Spinal cord (tissue), 10 donors: Measurements from ENCODE around the gene PROC. TPM values are rescaled to one million over a fixed set of nuclear protein-coding genes. Genes with fewer than 3 reads are reported as not detected.

Experiments
- DNase-seq, 6 donors: peaks; one replicate each; pipeline versions ENCODE4 v3.0.0 to v3.0.0-alpha.2; 2013 to 2015; ENCODE audit warnings: low spot score in 6 of 6, low read depth in 4 of 6
- H3K27ac ChIP-seq: one replicate; pipeline ENCODE4 v1.5.1; 2013; ENCODE audit warnings: low read depth, low read length, control low read depth
- H3K27me3 ChIP-seq: one replicate; pipeline ENCODE4 v1.6.1; 2013; ENCODE audit warnings: low read length; ENCODE audit not compliant: control insufficient read depth, insufficient read depth
- H3K36me3 ChIP-seq: one replicate; pipeline ENCODE4 v1.6.1; 2013; ENCODE audit warnings: low read length; ENCODE audit not compliant: control insufficient read depth, insufficient read depth
- H3K4me1 ChIP-seq: one replicate; pipeline ENCODE4 v1.6.1; 2013; ENCODE audit warnings: low read length; ENCODE audit not compliant: control insufficient read depth, insufficient read depth
- H3K4me3 ChIP-seq: one replicate; pipeline ENCODE4 v1.5.1; 2013; ENCODE audit warnings: low read depth, low read length, control low read depth
- H3K9me3 ChIP-seq: one replicate; pipeline ENCODE4 v1.6.1; 2013; ENCODE audit warnings: low read length; ENCODE audit not compliant: control insufficient read depth, insufficient read depth
- WGBS: methylation state at CpG from one replicate; pipeline ENCODE4 v1.1.5; 2013; ENCODE audit warnings: missing lambda C conversion rate; ENCODE audit not compliant: insufficient coverage; 5-methylcytosine and 5-hydroxymethylcytosine counted together
- polyA plus RNA-seq, 2 donors: library from polyadenylated mRNA; unstranded; fragments of 120-200 nt; gene quantifications; one replicate each; pipeline ENCODE4 v1.2.1, GENCODE V29; 2013; ENCODE audit not compliant: insufficient read length in 2 of 2
- total RNA-seq, 2 donors: library from RNA; depleted of rRNA in 1 of 2; stranded (reverse); fragments of 120-200 nt in 1 of 2; fragments of >200 nt in 1 of 2; gene quantifications; one replicate each; pipeline versions ENCODE4 v1.2.3 to v1.2.4, GENCODE V29; 2013 to 2014
- donor health status: healthy.

Gene PROC
- total and polyA plus RNA-seq, 4 donors: 0.99 to 7.0 (median 3.6) TPM

GRCh38 chr2:127419448-127420038 is 1.3 kb downstream of the PROC start:
- peaks cover 28% of the 10 kb centered on the region for H3K4me1 ChIP-seq
- no peak overlapping the region for H3K4me3 ChIP-seq
- H3K27me3 ChIP-seq: peaks cover 46% of the 10 kb centered on the region
- 85% methylated on average over 14 of the region's 15 CpGs for WGBS
- H3K27ac ChIP-seq: no peak overlapping the region
- H3K36me3 ChIP-seq: no peaks in the 10 kb centered on the region
- no peaks in the 10 kb centered on the region for H3K9me3 ChIP-seq
- DNase-seq: no peak

GRCh38 chr2:127420039-127420864 is 2.0 kb downstream of the PROC start:
- H3K4me3 ChIP-seq: no peak overlapping the region
- no peak for DNase-seq
- peaks cover 42% of the 10 kb centered on the region for H3K27me3 ChIP-seq
- H3K36me3 ChIP-seq: no peaks in the 10 kb centered on the region
- H3K4me1 ChIP-seq: peaks cover 24% of the 10 kb centered on the region
- no peak overlapping the region for H3K27ac ChIP-seq
- WGBS: 44% methylated on average over 6 of the region's 8 CpGs
- no peaks in the 10 kb centered on the region for H3K9me3 ChIP-seq

GRCh38 chr2:127421116-127421800 is 3.0 kb downstream of the PROC start:
- peaks cover 2% of the 10 kb centered on the region for H3K36me3 ChIP-seq
- H3K4me1 ChIP-seq: peaks cover 14% of the 10 kb centered on the region
- H3K4me3 ChIP-seq: no peak overlapping the region
- peaks cover 33% of the 10 kb centered on the region for H3K27me3 ChIP-seq
- H3K9me3 ChIP-seq: no peaks in the 10 kb centered on the region
- 85% methylated on average over 11 of the region's 15 CpGs for WGBS
- no peak overlapping the region for H3K27ac ChIP-seq
- DNase-seq: no peak

GRCh38 chr2:127421871-127422558 is 3.8 kb downstream of the PROC start:
- no peak for DNase-seq
- peaks cover 10% of the 10 kb centered on the region for H3K4me1 ChIP-seq
- H3K27me3 ChIP-seq: peaks cover 27% of the 10 kb centered on the region
- H3K4me3 ChIP-seq: no peak overlapping the region
- 58% methylated on average over 13 of the region's 16 CpGs for WGBS
- no peak overlapping the region for H3K27ac ChIP-seq
- no peaks in the 10 kb centered on the region for H3K9me3 ChIP-seq
- H3K36me3 ChIP-seq: peaks cover 2% of the 10 kb centered on the region

- Histone ChIP-seq H3K4me1 (peaks cover 10% of the 10 kb centered on the region), H3K27me3 (peaks cover 25% of the 10 kb centered on the region), H3K4me3 (peak overlapping the region; percentile 1), H3K27ac (no peak overlapping the region), H3K36me3 (peaks cover 5% of the 10 kb centered on the region), H3K9me3 (no peaks in the 10 kb centered on the region)
- 2% methylated on average over 70 of the region's 73 CpGs for WGBS
- DNase-seq: peak in 1 of 6 donors; percentile 16
These were observed 4.6 kb downstream of the PROC start for GRCh38 chr2:127422559-127423477.

GRCh38 chr2:127423478-127423843 is 5.2 kb downstream of the PROC start:
- 1% methylated on average over 28 of the region's 29 CpGs for WGBS
- peaks cover 25% of the 10 kb centered on the region for H3K27me3 ChIP-seq
- DNase-seq: peak in 1 of 6 donors; percentile 15

GRCh38 chr2:127423880-127424279 is 5.7 kb downstream of the PROC start:
- Histone ChIP-seq H3K9me3 (no peaks in the 10 kb centered on the region), H3K4me1 (peaks cover 10% of the 10 kb centered on the region), H3K27ac (no peak overlapping the region), H3K4me3 (no peak overlapping the region), H3K36me3 (peaks cover 10% of the 10 kb centered on the region), H3K27me3 (peaks cover 25% of the 10 kb centered on the region)
- DNase-seq: no peak
- WGBS: 33% methylated on average over 1 of the region's 1 CpG

More at GRCh38 chr2:127423478-127423843, 5.2 kb downstream of the PROC start:
- Histone ChIP-seq H3K36me3 (peaks cover 10% of the 10 kb centered on the region), H3K27ac (no peak overlapping the region), H3K9me3 (no peaks in the 10 kb centered on the region), H3K4me1 (peaks cover 10% of the 10 kb centered on the region), H3K4me3 (peak overlapping the region; percentile 1)

GRCh38 chr2:127424598-127425520 is 6.6 kb downstream of the PROC start:
- peaks cover 10% of the 10 kb centered on the region for H3K4me1 ChIP-seq
- H3K27ac ChIP-seq: no peak overlapping the region
- peaks cover 25% of the 10 kb centered on the region for H3K27me3 ChIP-seq
- DNase-seq: no peak
- no peak overlapping the region for H3K4me3 ChIP-seq
- peaks cover 10% of the 10 kb centered on the region for H3K36me3 ChIP-seq
- WGBS: 61% methylated on average over 13 of the region's 13 CpGs
- H3K9me3 ChIP-seq: no peaks in the 10 kb centered on the region
